Activated naive CD8-positive, alpha-beta T cell treated with anti-CD3 and anti-CD28 coated beads, Interleukin-2, amount 50 U/mL, for 16 hours (primary cell): ENCODE data around the gene ZGPAT.

Source experiments
- DNase-seq: peaks from one replicate; pipeline ENCODE4 v3.0.0-alpha.2; 2020; ENCODE audit warnings: low read depth, low spot score

The ZGPAT gene

GRCh38 chr20:63692436-63693082, 15.3 kb upstream of the ZGPAT start:
- DNase-seq, result no peak

GRCh38 chr20:63693083-63693732, 14.6 kb upstream of the ZGPAT start:
- no peak for DNase-seq

- DNase-seq, result no peak
Measured at GRCh38 chr20:63693733-63694583, 13.9 kb upstream of the ZGPAT start.

GRCh38 chr20:63694584-63695423, 13.0 kb upstream of the ZGPAT start:
- DNase-seq, result no peak

GRCh38 chr20:63695424-63696305, 12.2 kb upstream of the ZGPAT start:
- DNase-seq, result no peak

GRCh38 chr20:63696306-63696627, 11.6 kb upstream of the ZGPAT start:
- DNase-seq, result no peak

GRCh38 chr20:63696628-63697356, 11.0 kb upstream of the ZGPAT start, which contains the start of gene TNFRSF6B:
TSS of gene TNFRSF6B (plus strand) at chr20:63696652. CDS start at chr20:63696768, 116 bp downstream.
- DNase-seq, result no peak

GRCh38 chr20:63697357-63697867, 10.4 kb upstream of the ZGPAT start:
- no peak for DNase-seq

GRCh38 chr20:63697868-63698545, 9.8 kb upstream of the ZGPAT start:
- DNase-seq, result no peak

- no peak for DNase-seq
Measured at GRCh38 chr20:63698739-63699465, 8.9 kb upstream of the ZGPAT start.

- DNase-seq, result no peak
Measured at GRCh38 chr20:63699466-63700198, 8.2 kb upstream of the ZGPAT start.

GRCh38 chr20:63700199-63701050, 7.4 kb upstream of the ZGPAT start:
- no peak for DNase-seq

GRCh38 chr20:63701051-63701328, 6.8 kb upstream of the ZGPAT start:
- DNase-seq, result no peak

- DNase-seq, result no peak
Measured at GRCh38 chr20:63701329-63702035, 6.4 kb upstream of the ZGPAT start.

- no peak for DNase-seq
Measured at GRCh38 chr20:63702036-63702665, 5.7 kb upstream of the ZGPAT start.
